A549 (cell line): ENCODE measurements around the gene ZNF266. TPM values are rescaled to one million over a fixed set of nuclear protein-coding genes. Genes with fewer than 3 reads are reported as not detected.

Experiments used
- ATAC-seq, 2 experiments: fragments of 200-7000 bp in 1 of 2; fragments of >200 bp in 1 of 2; cut with Nextera tagmentation in 1 of 2; cut with Tn5 transposase in 1 of 2; 3 replicates each; pipeline versions ENCODE4 v1.8.0 to v1.9.1; 2018 to 2020; ENCODE audit warnings: mild to moderate bottlenecking in 1 of 2, moderate library complexity in 1 of 2
- CTCF ChIA-PET: fragments of 300-600 bp; sonication (Branson Sonifier 250); formaldehyde crosslinking; extraction: SDS; loops from one replicate; lab custom pipeline; 2021; ENCODE audit warnings: antibody characterized with exemption, inconsistent platforms; lab: Yijun Ruan, JAX
- POLR2A ChIA-PET: fragments of 350-600 bp; formaldehyde crosslinking; extraction: SDS; loops from one replicate; lab custom pipeline; 2021; ENCODE audit warnings: antibody characterized with exemption, inconsistent platforms; lab: Yijun Ruan, JAX
- DNase-seq, 2 experiments: peaks; one replicate each; pipeline versions ENCODE4 v3.0.0 to v3.0.0-alpha.2; 2011 to 2016; ENCODE audit warnings: low read depth in 1 of 2, low spot score in 1 of 2
- FAIRE-seq: peaks from 2 replicates; lab custom pipeline; 2011; peaks lifted over from hg19 to GRCh38; lab: Jason Lieb, UNC
- H3K27ac ChIP-seq, 2 experiments: fragments of >200 bp; sonication (Bioruptor Twin); formaldehyde crosslinking; 3 replicates each; pipeline ENCODE4 v1.5.1; 2016 to 2017
- H3K4me1 ChIP-seq: fragments of >200 bp; sonication (Bioruptor Twin); formaldehyde crosslinking; 3 replicates; pipeline ENCODE4 v1.6.1; 2016
- H3K4me2 ChIP-seq: fragments of >200 bp; sonication (Bioruptor Twin); formaldehyde crosslinking; 3 replicates; pipeline ENCODE4 v1.6.1; 2016
- H3K4me3 ChIP-seq: fragments of >200 bp; sonication (Bioruptor Twin); formaldehyde crosslinking; 3 replicates; pipeline ENCODE4 v1.5.1; 2016
- H3K9me3 ChIP-seq: fragments of >200 bp; sonication (Bioruptor Twin); formaldehyde crosslinking; 3 replicates; pipeline ENCODE4 v1.6.1; 2016
- BCL3 ChIP-seq: fragments of >200 bp; sonication (Bioruptor Twin); formaldehyde crosslinking; IDR thresholded peaks from 3 replicates; pipeline ENCODE4 v1.6.1; 2016
- CBX2 ChIP-seq: fragments of 200-600 bp; sonication (generic); IDR thresholded peaks from 2 replicates; pipeline ENCODE4 v1.6.1; 2016; ENCODE audit warnings: low read depth, mild to moderate bottlenecking, borderline replicate concordance
- CHD4 ChIP-seq: fragments of 200-600 bp; sonication (generic); IDR thresholded peaks from 2 replicates; pipeline ENCODE4 v1.6.1; 2016; ENCODE audit warnings: antibody characterized with exemption, mild to moderate bottlenecking, borderline replicate concordance
- E2F6 ChIP-seq: IDR thresholded peaks from 2 replicates; pipeline ENCODE4 v1.6.1; 2012; ENCODE audit warnings: low read depth, borderline replicate concordance
- ELK1 ChIP-seq: fragments of 150-350 bp; IDR thresholded peaks from 2 replicates; pipeline ENCODE4 v1.6.1; 2014; ENCODE audit warnings: low read depth, mild to moderate bottlenecking, low read length
- ESRRA ChIP-seq: fragments of 150-350 bp; IDR thresholded peaks from 2 replicates; pipeline ENCODE4 v1.6.1; 2014; ENCODE audit warnings: mild to moderate bottlenecking, low read length, borderline replicate concordance
- FOSB ChIP-seq: fragments of 250-450 bp; sonication (Bioruptor Pico); IDR thresholded peaks from 2 replicates; pipeline ENCODE4 v1.5.0; 2020; ENCODE audit warnings: mild to moderate bottlenecking, moderate library complexity
- FOXS1 ChIP-seq: fragments of 250-450 bp; sonication (Bioruptor Pico); IDR thresholded peaks from 2 replicates; pipeline ENCODE4 v1.5.0; 2020; ENCODE audit warnings: mild to moderate bottlenecking, moderate library complexity
- GATA3 ChIP-seq: IDR thresholded peaks from 2 replicates; pipeline ENCODE4 v1.6.1; 2012; ENCODE audit warnings: borderline replicate concordance
- HES2 ChIP-seq: fragments of >200 bp; sonication (Bioruptor Twin); formaldehyde crosslinking; IDR thresholded peaks from 2 replicates; pipeline ENCODE4 v1.6.1; 2016
- HOXA7 ChIP-seq: fragments of 250-450 bp; sonication (Bioruptor Pico); IDR thresholded peaks from 2 replicates; pipeline ENCODE4 v1.5.0; 2020; ENCODE audit warnings: mild to moderate bottlenecking, moderate library complexity
- HOXB13 ChIP-seq: fragments of 250-450 bp; sonication (Bioruptor Pico); IDR thresholded peaks from 2 replicates; pipeline ENCODE4 v1.5.0; 2020; ENCODE audit warnings: low read depth, mild to moderate bottlenecking, moderate library complexity
- HOXB5 ChIP-seq: fragments of 250-450 bp; sonication (Bioruptor Pico); IDR thresholded peaks from 2 replicates; pipeline ENCODE4 v1.5.0; 2020; ENCODE audit warnings: mild to moderate bottlenecking, moderate library complexity
- JUN ChIP-seq, 2 experiments: fragments of >200 bp; sonication (Bioruptor Twin); formaldehyde crosslinking; IDR thresholded peaks; 2 replicates in 1 of 2; 3 replicates in 1 of 2; pipeline ENCODE4 v1.6.1; 2016 to 2017
- KDM5A ChIP-seq: fragments of 200-600 bp; sonication (generic); IDR thresholded peaks from 2 replicates; pipeline ENCODE4 v1.6.1; 2016; ENCODE audit warnings: antibody characterized with exemption, mild to moderate bottlenecking
- MAFK ChIP-seq: fragments of 450-650 bp; IDR thresholded peaks from 2 replicates; pipeline ENCODE4 v1.6.1; 2014; ENCODE audit not compliant: partially characterized antibody
- MAZ ChIP-seq: fragments of 150-350 bp; IDR thresholded peaks from 2 replicates; pipeline ENCODE4 v1.6.1; 2014; ENCODE audit warnings: antibody characterized with exemption, low read depth, low read length, borderline replicate concordance
- MYC ChIP-seq: IDR thresholded peaks from 2 replicates; pipeline ENCODE4 v1.6.1; 2012; ENCODE audit warnings: mild to moderate bottlenecking, inconsistent platforms, low read length, improper control_type of control experiment, borderline replicate concordance
- POLR2AphosphoS2 ChIP-seq: conservative IDR thresholded peaks from 2 replicates; pipeline ENCODE4 v1.6.1; 2012; ENCODE audit warnings: low read length, improper control_type of control experiment, inconsistent platforms
- RFX5 ChIP-seq: fragments of 450-650 bp; IDR thresholded peaks from 2 replicates; pipeline ENCODE4 v1.7.1; 2014; ENCODE audit warnings: antibody characterized with exemption, mild to moderate bottlenecking, moderate library complexity
- RNF2 ChIP-seq: fragments of 200-600 bp; sonication (generic); IDR thresholded peaks from 2 replicates; pipeline ENCODE4 v1.6.1; 2016; ENCODE audit warnings: low read depth, mild to moderate bottlenecking, antibody characterized with exemption, moderate library complexity, borderline replicate concordance
- TFCP2L1 ChIP-seq: fragments of 250-450 bp; sonication (Bioruptor Pico); IDR thresholded peaks from 2 replicates; pipeline ENCODE4 v1.5.0; 2021; ENCODE audit warnings: mild to moderate bottlenecking
- TP53 ChIP-seq: fragments of 250-450 bp; sonication (Bioruptor Pico); IDR thresholded peaks from 2 replicates; pipeline ENCODE4 v1.5.0; 2021; ENCODE audit warnings: mild to moderate bottlenecking, moderate library complexity
- ZC3H11A ChIP-seq: fragments of 450-650 bp; IDR thresholded peaks from 2 replicates; pipeline ENCODE4 v1.6.1; 2014; ENCODE audit warnings: antibody characterized with exemption, mild to moderate bottlenecking
- ZSCAN20 ChIP-seq: fragments of 250-450 bp; sonication (Bioruptor Pico); IDR thresholded peaks from 2 replicates; pipeline ENCODE4 v1.8.0; 2022; ENCODE audit warnings: mild to moderate bottlenecking, moderate library complexity
- WGBS: methylation state at CpG from one replicate; pipeline ENCODE4 v1.1.6; 2017; ENCODE audit errors: missing lambda C conversion rate; 5-methylcytosine and 5-hydroxymethylcytosine counted together
- polyA plus RNA-seq, 4 experiments: library from polyadenylated mRNA; depleted of rRNA in 3 of 4; stranded (reverse); fragments of >200 nt; fragmentation: RNase III in 1 of 4; extraction: RNeasy Plus Mini Kit Qiagen cat#74134 plus additional on column Dnase treatment in 1 of 4; gene quantifications; 2 replicates in 3 of 4; 3 replicates in 1 of 4; pipeline ENCODE4 v1.2.3, GENCODE V29; 2011 to 2017

ZNF266 gene
- polyA plus RNA-seq, 2 of the 4 experiments (the other 2 are of a cell fraction), result 4.8 to 11.8 TPM

GRCh38 chr19:9381361-9381785 is 54.0 kb downstream of the ZNF266 start:
- CTCF ChIA-PET, result no interaction called here

DNA sequence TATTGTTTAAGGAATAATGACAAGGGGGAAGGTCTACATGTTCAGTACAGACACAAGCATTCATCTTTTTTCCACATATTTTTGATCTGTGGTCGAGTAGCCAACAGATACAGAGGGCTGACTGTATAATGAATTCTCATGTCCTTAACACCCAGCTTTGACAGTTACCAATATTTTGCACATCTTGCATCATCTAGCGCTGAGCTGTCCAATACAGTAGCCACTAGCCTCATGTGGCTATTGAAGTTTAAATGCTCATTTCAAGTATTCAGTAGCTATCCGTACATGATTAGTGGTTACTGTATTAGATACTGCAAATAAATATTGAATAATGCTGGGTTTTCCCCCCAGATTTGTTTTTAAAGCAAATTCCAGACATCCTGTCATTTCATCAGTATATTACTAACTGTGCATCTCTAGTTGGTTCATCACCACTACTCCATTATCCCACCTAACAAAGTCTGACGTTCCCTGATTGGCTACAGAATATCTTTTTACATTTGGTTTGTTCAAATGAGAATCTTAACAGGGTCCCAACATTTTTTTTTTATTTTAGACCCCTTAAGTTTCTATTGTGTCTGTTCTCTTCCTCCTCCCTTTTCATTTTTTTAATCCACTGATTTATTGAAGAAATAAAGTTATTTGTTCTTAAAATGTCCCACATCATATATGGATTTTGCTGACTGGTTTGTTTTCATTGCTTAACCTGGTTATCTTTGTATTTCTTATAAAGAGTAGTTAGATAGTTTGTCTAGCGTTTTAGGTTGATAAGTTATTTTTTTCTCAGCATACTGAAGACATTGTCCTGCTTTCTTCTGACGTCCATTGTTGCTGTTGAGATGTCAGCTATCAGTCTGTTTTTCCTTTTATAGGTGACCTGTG is 64.4 kb downstream of the ZNF266 start:
- no peaks in the 10 kb centered on the region for H3K4me1 ChIP-seq
- ChIA-PET CTCF (no interaction called here), POLR2A (no interaction called here)
- H3K4me3 ChIP-seq, result no peak overlapping the region
- DNase-seq, result no peak
- FAIRE-seq, result no peak
- no peak overlapping the region for H3K27ac ChIP-seq
- WGBS, result 19% methylated on average over 6 of the region's 6 CpGs
- H3K9me3 ChIP-seq, result peaks cover 3% of the 10 kb centered on the region; the same call in 2 of the 3 replicates
- TF ChIP-seq E2F6 (no peak), MAFK (peak; percentile 37)
- H3K4me2 ChIP-seq, result no peak overlapping the region
- no peak for ATAC-seq

More at GRCh38 chr19:9381361-9381785, 54.0 kb downstream of the ZNF266 start:
- peak in 1 of 2 experiments; percentile 9 for DNase-seq
- no peak overlapping the region for H3K4me3 ChIP-seq
- ATAC-seq, result no peak
- FAIRE-seq, result no peak
- H3K4me1 ChIP-seq, result no peaks in the 10 kb centered on the region
- WGBS, result 31% methylated on average over 4 of the region's 4 CpGs
- POLR2A ChIA-PET, result no interaction called here
- H3K9me3 ChIP-seq, result peaks cover 66% of the 10 kb centered on the region
- H3K27ac ChIP-seq, result no peak overlapping the region
- TF ChIP-seq GATA3 (no peak; the same call in 1 of the 2 replicates), TFCP2L1 (CRISPR knock-in tag) (no peak), ZC3H11A (no peak), FOSB (CRISPR knock-in tag) (no peak), POLR2AphosphoS2 (no peak), RNF2 (no peak), MAZ (no peak), HOXA7 (CRISPR knock-in tag) (no peak), BCL3 (no peak), JUN (IDR thresholded peaks at IDR 0.05) (no peak), ZSCAN20 (CRISPR knock-in tag) (no peak), RFX5 (no peak), CHD4 (no peak), CBX2 (no peak), FOXS1 (CRISPR knock-in tag) (no peak), ESRRA (no peak)
- TF ChIP-seq, all 56 proteins: peak for 0
- H3K4me2 ChIP-seq, result no peak overlapping the region

DNA sequence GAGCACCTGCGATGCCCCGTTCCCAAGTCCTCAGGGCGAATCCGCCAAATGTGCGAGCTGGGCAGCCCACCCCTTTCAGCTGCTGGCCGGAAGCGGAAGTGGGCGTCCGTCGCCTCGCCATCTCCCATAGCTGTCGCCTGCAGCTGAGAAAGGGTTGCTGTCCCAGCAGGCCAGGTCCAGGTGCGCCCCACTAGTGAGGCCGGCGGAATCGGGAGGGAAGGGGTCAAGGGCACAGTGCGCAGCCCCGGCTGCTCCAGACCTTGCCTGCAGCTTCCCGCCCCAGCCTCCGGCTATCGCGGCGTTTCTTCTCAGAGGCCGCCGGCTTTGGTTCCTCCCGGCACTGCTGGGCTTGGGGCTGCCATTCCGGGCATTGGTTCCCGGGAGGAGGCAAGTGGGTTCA is 72.5 kb downstream of the ZNF266 start, which contains the start of gene ZNF177:
Gene ZNF177 (plus strand): TSS at position 109 of the 400 bp plus-strand sequence. CDS start 15,299 bp downstream, outside the sequence.
- 64% methylated on average over 11 of the region's 28 CpGs for WGBS

More for the DNA sequence above, 72.5 kb downstream of the ZNF266 start, which contains the start of gene ZNF177:
- no peak for FAIRE-seq
- H3K9me3 ChIP-seq, result peaks cover 24% of the 10 kb centered on the region
- no peak within 1 kb of the TSS for H3K27ac ChIP-seq
- no peak for DNase-seq
- no peaks in the 10 kb centered on the region for H3K4me1 ChIP-seq
- ChIA-PET POLR2A (no interaction called here), CTCF (no interaction called here)
- ATAC-seq, result no peak
- H3K4me3 ChIP-seq, result no peak within 1 kb of the TSS
- TF ChIP-seq HOXB13 (CRISPR knock-in tag) (no peak), TP53 (CRISPR knock-in tag) (no peak), RNF2 (no peak), CBX2 (no peak), HOXB5 (CRISPR knock-in tag) (no peak), HES2 (no peak), KDM5A (no peak), ELK1 (no peak), HOXA7 (CRISPR knock-in tag) (no peak), MYC (no peak), ZC3H11A (no peak)
- H3K4me2 ChIP-seq, result no peak within 1 kb of the TSS
